Activated CD4-positive, alpha-beta memory T cell treated with anti-CD3 and anti-CD28 coated beads for 36 hours (primary cell): Measurements from ENCODE around the gene ROR2. TPM values are rescaled to one million over a fixed set of nuclear protein-coding genes. Genes with fewer than 3 reads are reported as not detected.

Source experiments
- CTCF ChIA-PET: fragments of 350-600 bp; sonication (Branson Sonifier 250); formaldehyde crosslinking; loops from one replicate; lab custom pipeline; 2021; ENCODE audit warnings: antibody characterized with exemption, inconsistent platforms; lab: Charles Lee
- POLR2A ChIA-PET: fragments of 350-600 bp; sonication (Branson Sonifier 250); formaldehyde crosslinking; loops from one replicate; lab custom pipeline; 2021; ENCODE audit warnings: antibody characterized with exemption; lab: Charles Lee
- DNase-seq: peaks from one replicate; pipeline ENCODE4 v3.0.0-alpha.2; 2020
- H3K27ac Mint-ChIP-seq: one replicate; pipeline ENCODE4 v1.8.0; 2021; ENCODE audit warnings: mixed read lengths
- H3K27me3 Mint-ChIP-seq: one replicate; pipeline ENCODE4 v1.8.0; 2021; ENCODE audit warnings: mixed read lengths
- H3K36me3 Mint-ChIP-seq: one replicate; pipeline ENCODE4 v1.8.0; 2021; ENCODE audit warnings: mixed read lengths
- H3K4me1 Mint-ChIP-seq: one replicate; pipeline ENCODE4 v1.8.0; 2021; ENCODE audit warnings: low read depth, mixed read lengths
- H3K4me3 Mint-ChIP-seq: one replicate; pipeline ENCODE4 v1.8.0; 2021; ENCODE audit warnings: mild to moderate bottlenecking, mixed read lengths
- H3K9me3 Mint-ChIP-seq: one replicate; pipeline ENCODE4 v1.8.0; 2021; ENCODE audit warnings: mixed read lengths
- intact Hi-C: fragments of 100-400 bp; cut with micrococcal nuclease; formaldehyde crosslinking; loops from one replicate; pipeline ENCODE4 v1.15.1; 2023
- total RNA-seq, 2 experiments: library from RNA; stranded (reverse); gene quantifications; one replicate each; pipeline ENCODE4 v1.2.3, GENCODE V29; 2021

Gene ROR2
- total RNA-seq, 2 experiments from 2014 or later: 0.05 to 0.31 TPM

- peaks cover 17% of the 10 kb centered on the region for H3K27me3 Mint-ChIP-seq
- DNase-seq: no peak
- H3K36me3 Mint-ChIP-seq: no peaks in the 10 kb centered on the region
- H3K27ac Mint-ChIP-seq: no peak overlapping the region
- ChIA-PET CTCF (no interaction called here), POLR2A (no interaction called here)
- no peaks in the 10 kb centered on the region for H3K9me3 Mint-ChIP-seq
- H3K4me3 Mint-ChIP-seq: no peak overlapping the region
- no peaks in the 10 kb centered on the region for H3K4me1 Mint-ChIP-seq
- intact Hi-C loops: no loop called here
These were observed 109.6 kb downstream of the ROR2 start for GRCh38 chr9:91840469-91840868.

- H3K4me1 Mint-ChIP-seq: no peaks in the 10 kb centered on the region
- intact Hi-C loops: no loop called here
- no peaks in the 10 kb centered on the region for H3K36me3 Mint-ChIP-seq
- no peaks in the 10 kb centered on the region for H3K9me3 Mint-ChIP-seq
- no peak for DNase-seq
- H3K27ac Mint-ChIP-seq: no peak overlapping the region
- H3K4me3 Mint-ChIP-seq: no peak overlapping the region
- ChIA-PET CTCF (no interaction called here), POLR2A (no interaction called here)
- H3K27me3 Mint-ChIP-seq: peaks cover 17% of the 10 kb centered on the region
These were observed 110.0 kb downstream of the ROR2 start for GRCh38 chr9:91839926-91840465.

DNA sequence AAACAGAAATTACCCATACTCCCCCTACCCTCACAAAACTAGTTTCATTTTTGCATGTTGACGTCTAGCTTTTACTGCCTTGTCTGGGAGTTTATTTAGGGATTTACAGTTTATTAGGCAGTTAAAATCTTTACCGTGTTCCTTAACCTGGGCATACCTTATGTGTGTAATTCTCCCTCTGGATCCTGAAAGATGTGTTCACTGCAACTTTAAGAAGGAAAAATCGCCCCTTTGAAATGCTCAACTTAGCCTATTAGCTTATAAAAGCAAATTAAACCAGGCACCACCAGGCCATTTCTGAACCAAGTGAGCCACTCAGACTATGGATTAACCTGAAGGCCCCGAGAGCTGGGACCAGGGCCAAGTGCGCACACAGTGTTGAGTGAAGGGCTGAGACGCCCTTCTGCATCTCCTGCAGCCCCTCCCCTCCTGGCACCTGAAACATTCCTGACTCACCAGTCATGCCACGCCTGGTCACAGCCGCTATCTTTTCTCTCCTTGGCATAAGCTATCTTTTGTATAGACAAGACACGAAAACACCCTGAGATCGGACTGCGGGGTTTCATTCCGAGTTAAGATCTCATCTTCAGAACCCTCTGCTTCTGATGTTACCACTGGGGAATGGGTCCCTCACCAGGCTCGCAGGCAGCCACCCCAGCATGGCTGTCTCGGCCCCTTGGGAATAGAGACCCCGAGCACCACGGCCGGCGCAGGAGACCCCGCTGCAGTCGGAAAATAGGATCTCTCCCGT is 111.9 kb downstream of the ROR2 start:
- Mint-ChIP-seq H3K4me3 (no peak overlapping the region), H3K36me3 (no peaks in the 10 kb centered on the region), H3K27ac (no peak overlapping the region), H3K9me3 (no peaks in the 10 kb centered on the region), H3K27me3 (peaks cover 15% of the 10 kb centered on the region), H3K4me1 (no peaks in the 10 kb centered on the region)
- CTCF ChIA-PET: no interaction called here
- DNase-seq: no peak
- POLR2A ChIA-PET: no interaction called here
- intact Hi-C loops: no loop called here

GRCh38 chr9:91836515-91836914 is 113.5 kb downstream of the ROR2 start:
- Mint-ChIP-seq H3K27ac (no peak overlapping the region), H3K27me3 (peaks cover 10% of the 10 kb centered on the region), H3K4me3 (no peak overlapping the region), H3K4me1 (no peaks in the 10 kb centered on the region), H3K36me3 (no peaks in the 10 kb centered on the region), H3K9me3 (no peaks in the 10 kb centered on the region)
- no peak for DNase-seq
- POLR2A ChIA-PET: no interaction called here
- CTCF ChIA-PET: no interaction called here
- intact Hi-C loops: no loop called here

DNA sequence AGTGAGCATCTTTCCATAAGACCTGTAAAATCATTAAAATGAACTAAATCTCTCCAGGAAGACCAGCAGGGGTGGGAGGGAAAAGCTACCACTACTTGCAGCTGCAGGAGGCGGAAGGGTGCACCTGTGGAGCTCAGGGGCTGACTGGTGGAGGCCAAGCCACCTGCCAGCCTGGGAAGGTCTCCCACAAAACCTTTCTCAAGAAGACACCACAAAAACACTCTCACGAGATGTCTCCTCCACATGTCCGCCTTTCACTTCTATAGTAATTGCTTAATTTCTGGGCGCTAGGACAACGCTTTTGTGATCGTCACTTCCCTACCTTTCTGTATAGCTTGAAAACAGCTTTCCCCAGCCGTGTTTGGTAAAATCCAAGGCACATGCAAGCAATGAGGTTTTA is 114.4 kb downstream of the ROR2 start:
- Mint-ChIP-seq H3K4me3 (no peak overlapping the region), H3K27me3 (peaks cover 10% of the 10 kb centered on the region), H3K4me1 (no peaks in the 10 kb centered on the region), H3K9me3 (no peaks in the 10 kb centered on the region), H3K36me3 (no peaks in the 10 kb centered on the region), H3K27ac (no peak overlapping the region)
- DNase-seq: no peak
- POLR2A ChIA-PET: no interaction called here
- intact Hi-C loops: no loop called here
- CTCF ChIA-PET: interaction anchor here (0.6 kb wide), 1 partner anchor 289 kb away, joined by 3 read pairs; no protein-coding TSS in a partner anchor

GRCh38 chr9:91835216-91835615 is 114.8 kb downstream of the ROR2 start:
- no peak overlapping the region for H3K4me3 Mint-ChIP-seq
- no peaks in the 10 kb centered on the region for H3K9me3 Mint-ChIP-seq
- intact Hi-C loops: no loop called here
- no peaks in the 10 kb centered on the region for H3K36me3 Mint-ChIP-seq
- ChIA-PET CTCF (interaction anchor here (0.6 kb wide), 1 partner anchor 289 kb away, joined by 3 read pairs; no protein-coding TSS in a partner anchor), POLR2A (no interaction called here)
- no peaks in the 10 kb centered on the region for H3K4me1 Mint-ChIP-seq
- no peak overlapping the region for H3K27ac Mint-ChIP-seq
- DNase-seq: no peak
- H3K27me3 Mint-ChIP-seq: peaks cover 8% of the 10 kb centered on the region

- Mint-ChIP-seq H3K9me3 (no peaks in the 10 kb centered on the region), H3K27ac (no peak overlapping the region), H3K36me3 (no peaks in the 10 kb centered on the region), H3K27me3 (peaks cover 4% of the 10 kb centered on the region), H3K4me1 (no peaks in the 10 kb centered on the region), H3K4me3 (no peak overlapping the region)
- POLR2A ChIA-PET: no interaction called here
- CTCF ChIA-PET: no interaction called here
- intact Hi-C loops: no loop called here
- DNase-seq: no peak
These were observed 115.3 kb downstream of the ROR2 start for GRCh38 chr9:91834740-91835139.

DNA sequence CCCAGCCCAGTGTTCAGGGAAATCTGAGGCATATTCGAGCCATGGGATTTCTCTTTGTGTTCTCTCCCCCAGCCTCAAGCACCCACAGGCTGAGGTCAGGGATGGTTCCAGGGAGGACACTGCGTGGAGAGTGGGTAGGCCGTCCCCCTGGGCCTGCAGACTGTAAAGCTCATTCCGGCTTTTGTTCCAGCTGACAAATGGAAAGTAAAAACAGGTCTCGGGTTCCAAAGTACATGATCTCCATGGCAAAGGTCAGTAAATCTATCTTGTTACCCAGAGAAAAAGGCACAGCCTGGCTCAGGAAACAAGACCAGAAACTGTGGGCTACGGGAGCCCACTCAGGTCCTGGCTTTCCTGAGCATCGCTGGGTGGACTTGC is 116.2 kb downstream of the ROR2 start:
- intact Hi-C loops: no loop called here
- Mint-ChIP-seq H3K4me3 (no peak overlapping the region), H3K36me3 (no peaks in the 10 kb centered on the region), H3K4me1 (no peaks in the 10 kb centered on the region), H3K9me3 (no peaks in the 10 kb centered on the region), H3K27me3 (no peaks in the 10 kb centered on the region), H3K27ac (no peak overlapping the region)
- no peak for DNase-seq
- ChIA-PET CTCF (no interaction called here), POLR2A (no interaction called here)

DNA sequence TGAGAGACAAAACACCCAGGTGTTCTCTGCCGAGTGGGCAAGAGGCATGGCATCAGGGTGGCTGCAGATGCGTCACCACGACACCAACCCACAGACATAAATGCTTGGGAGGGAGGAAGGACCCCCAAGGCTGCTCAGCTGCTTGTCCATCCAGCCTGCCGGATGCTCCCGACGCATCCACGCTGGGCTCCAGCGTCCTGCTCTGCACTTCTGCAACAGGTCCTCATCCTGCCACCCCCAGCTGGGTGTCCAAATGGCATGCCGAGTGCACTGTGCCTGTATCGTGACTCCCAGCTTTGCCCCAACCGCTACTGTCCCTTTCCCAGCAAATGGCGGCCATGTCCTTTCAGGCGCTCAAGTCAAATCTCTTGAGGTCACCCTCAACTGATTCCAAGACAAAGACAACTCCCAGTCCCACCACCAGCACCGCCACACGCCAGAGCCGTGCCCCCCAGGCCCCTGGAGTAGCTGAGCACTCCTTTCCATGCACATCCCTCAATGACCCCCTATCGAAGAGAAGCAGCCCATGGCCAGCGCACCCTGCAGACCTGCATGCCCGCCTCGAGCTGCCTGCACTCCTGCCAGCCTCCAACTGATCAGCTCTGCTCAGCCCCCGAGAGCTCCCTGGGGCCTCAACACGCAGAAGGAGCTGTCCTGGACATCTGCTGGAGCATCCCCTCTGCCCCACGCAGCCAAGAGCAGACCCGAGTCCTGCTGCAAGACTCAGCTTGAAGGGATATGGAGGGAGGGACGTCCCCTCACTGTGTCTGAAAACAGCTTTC is 116.7 kb downstream of the ROR2 start:
- no peaks in the 10 kb centered on the region for H3K9me3 Mint-ChIP-seq
- no peaks in the 10 kb centered on the region for H3K4me1 Mint-ChIP-seq
- no peak overlapping the region for H3K4me3 Mint-ChIP-seq
- no peak for DNase-seq
- intact Hi-C loops: no loop called here
- ChIA-PET POLR2A (no interaction called here), CTCF (no interaction called here)
- no peaks in the 10 kb centered on the region for H3K27me3 Mint-ChIP-seq
- H3K36me3 Mint-ChIP-seq: no peaks in the 10 kb centered on the region
- H3K27ac Mint-ChIP-seq: no peak overlapping the region

DNA sequence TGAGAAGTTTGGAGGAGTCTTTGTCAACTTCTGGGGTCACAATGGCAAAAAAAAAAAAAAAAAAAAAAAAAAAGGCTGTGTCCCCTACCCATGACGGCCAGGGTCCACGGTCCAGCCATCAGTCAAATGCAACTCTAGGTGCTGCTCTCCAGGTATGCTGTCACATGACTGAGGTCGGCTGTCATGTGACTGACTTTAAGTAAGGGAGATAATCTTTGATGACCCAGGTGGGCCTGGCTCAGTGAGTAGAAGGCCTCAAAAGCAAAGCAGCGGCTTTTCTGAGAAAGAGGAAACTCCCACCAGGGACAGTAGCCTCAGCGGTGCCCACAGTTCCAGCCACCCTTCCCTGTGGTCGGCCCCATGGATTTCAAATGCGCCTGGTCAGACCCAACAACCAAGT is 117.7 kb downstream of the ROR2 start:
- no peaks in the 10 kb centered on the region for H3K36me3 Mint-ChIP-seq
- no peak for DNase-seq
- ChIA-PET CTCF (no interaction called here), POLR2A (no interaction called here)
- no peak overlapping the region for H3K4me3 Mint-ChIP-seq
- intact Hi-C loops: no loop called here
- no peak overlapping the region for H3K27ac Mint-ChIP-seq
- no peaks in the 10 kb centered on the region for H3K27me3 Mint-ChIP-seq
- no peaks in the 10 kb centered on the region for H3K4me1 Mint-ChIP-seq
- H3K9me3 Mint-ChIP-seq: no peaks in the 10 kb centered on the region

- no peak for DNase-seq
- POLR2A ChIA-PET: no interaction called here
- H3K4me1 Mint-ChIP-seq: no peaks in the 10 kb centered on the region
- H3K4me3 Mint-ChIP-seq: no peak overlapping the region
- H3K9me3 Mint-ChIP-seq: no peaks in the 10 kb centered on the region
- CTCF ChIA-PET: no interaction called here
- peaks cover 6% of the 10 kb centered on the region for H3K27me3 Mint-ChIP-seq
- intact Hi-C loops: no loop called here
- no peak overlapping the region for H3K27ac Mint-ChIP-seq
- H3K36me3 Mint-ChIP-seq: no peaks in the 10 kb centered on the region
These were observed 124.2 kb downstream of the ROR2 start for GRCh38 chr9:91825866-91826265.

- Mint-ChIP-seq H3K9me3 (no peaks in the 10 kb centered on the region), H3K27ac (no peak overlapping the region), H3K27me3 (peaks cover 6% of the 10 kb centered on the region), H3K36me3 (no peaks in the 10 kb centered on the region), H3K4me3 (no peak overlapping the region), H3K4me1 (no peaks in the 10 kb centered on the region)
- intact Hi-C loops: no loop called here
- ChIA-PET CTCF (no interaction called here), POLR2A (no interaction called here)
- DNase-seq: no peak
These were observed 124.6 kb downstream of the ROR2 start for GRCh38 chr9:91825422-91825821.
